NCI-H226 (cell line): ENCODE measurements around the gene MPV17L.
"Not testable (repeated sequence)": the region's sequence is repeated elsewhere in the genome, so short reads cannot be mapped to it uniquely, and the experiment has no call there.

Experiments used
- DNase-seq: peaks from one replicate; pipeline ENCODE4 v3.0.0-alpha.2; 2015

Gene MPV17L

DNA sequence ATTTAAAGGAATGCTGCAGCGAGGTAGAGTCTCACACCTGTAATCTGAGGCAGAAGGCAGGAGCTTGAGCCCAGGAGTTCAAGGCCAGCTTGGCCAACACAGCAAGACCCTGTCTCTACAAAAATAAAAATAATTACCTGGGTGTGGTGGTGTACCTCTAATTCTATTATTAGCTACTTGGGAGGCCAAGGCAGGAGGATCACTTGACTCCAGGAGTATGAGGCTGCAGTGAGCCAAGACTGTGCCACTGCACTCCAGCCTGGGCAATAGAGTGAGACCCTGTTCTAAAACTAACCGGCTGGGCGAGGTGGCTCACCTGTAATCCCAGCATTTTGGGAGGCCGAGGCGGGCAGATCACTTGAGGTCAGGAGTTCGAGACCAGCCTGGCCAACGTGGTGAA, 57.7 kb downstream of the MPV17L start:
- DNase-seq, result not testable (repeated sequence)

DNA sequence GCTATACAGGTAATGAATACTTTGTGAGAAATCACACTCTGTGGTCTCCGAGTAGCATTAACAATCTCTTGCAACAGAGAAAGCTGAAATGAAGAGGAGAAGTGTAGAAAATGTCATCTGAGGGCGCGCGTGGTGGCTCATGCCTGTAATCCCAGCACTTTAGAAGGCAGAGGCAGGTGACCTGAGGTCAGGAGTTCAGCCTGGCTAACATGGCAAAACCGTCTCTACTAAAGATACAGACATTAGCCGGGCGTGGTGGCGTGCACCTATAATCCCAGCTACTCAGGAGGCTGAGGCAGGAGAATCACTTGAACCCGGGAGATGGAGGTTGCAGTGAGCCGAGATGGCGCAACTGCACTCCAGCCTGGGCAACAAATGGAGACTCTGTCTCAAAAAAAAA, 59.4 kb downstream of the MPV17L start:
- DNase-seq, result not testable (repeated sequence)

DNA sequence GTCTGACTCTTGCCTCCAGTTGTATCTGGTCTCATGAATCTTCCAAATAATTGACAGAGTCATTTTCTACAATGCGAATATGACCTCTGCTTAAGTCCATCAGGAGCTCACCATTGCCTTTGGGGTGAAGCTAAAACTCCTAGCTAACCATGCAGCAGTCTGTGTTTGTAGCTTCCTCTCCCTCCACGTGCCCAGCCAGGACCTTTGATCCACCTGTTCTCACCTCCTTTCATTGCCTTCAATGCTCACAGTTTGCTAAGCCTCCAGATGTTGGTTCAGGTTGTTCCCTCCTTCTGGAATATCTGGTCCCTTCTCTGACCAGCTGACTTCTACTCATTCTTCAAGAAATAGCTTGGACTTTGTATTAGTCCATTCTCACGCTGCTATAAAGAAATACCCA, 61.8 kb downstream of the MPV17L start:
- no peak for DNase-seq

DNA sequence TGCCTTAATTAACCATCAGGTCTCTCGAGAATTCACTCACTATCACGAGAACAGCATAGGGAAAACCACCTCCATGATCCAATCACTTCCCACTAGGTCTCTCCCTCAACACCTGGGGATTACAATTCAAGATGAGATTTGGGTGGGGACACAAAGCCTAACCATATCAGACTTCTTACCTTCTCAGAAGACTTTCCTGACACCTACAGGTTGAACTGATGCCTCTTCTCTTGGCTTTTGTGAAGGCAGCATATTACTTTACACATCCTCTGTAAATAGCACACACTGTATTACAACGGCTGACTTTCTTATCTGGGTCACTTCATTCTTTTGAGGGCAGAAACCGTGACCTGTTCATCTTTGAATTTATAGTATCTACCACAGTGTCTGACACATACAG, 62.4 kb downstream of the MPV17L start:
- no peak for DNase-seq

DNA sequence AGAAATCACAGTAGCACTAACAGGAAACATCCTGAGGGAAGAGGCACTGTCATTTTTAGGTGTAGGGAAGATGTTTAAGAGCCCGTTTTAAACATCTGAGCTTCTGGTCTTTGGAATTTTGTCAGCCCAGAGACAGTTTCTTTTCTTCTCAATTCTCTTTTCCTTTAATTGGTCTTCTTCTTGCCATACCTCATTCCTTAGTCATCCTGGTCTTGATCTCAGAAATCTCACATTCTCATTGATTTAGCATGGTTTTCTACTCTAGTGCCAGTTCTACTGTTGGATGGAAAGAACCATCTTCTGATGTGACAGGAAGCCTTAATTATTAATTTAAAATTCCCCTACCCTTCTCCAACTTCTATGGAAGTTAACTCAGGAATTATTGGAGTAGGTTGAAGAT, 64.2 kb downstream of the MPV17L start:
- no peak for DNase-seq

DNA sequence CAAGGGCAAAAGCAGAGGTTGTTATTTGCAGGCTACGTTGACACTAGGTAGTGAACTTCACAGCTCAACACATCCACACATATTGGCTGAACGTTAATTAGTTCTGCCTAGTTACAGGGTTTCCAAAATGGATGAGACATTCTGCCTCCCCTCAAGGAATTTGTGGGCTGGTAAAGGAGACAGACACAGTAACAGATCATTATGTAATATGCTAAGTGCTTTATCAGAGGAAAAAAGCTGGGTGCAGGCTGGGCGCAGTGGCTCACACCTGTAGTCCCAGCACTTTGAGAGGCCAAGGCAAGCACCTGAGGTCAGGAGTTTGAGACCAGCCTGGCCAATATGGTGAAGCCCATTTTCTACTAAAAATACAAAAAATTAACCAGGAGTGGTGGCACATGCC, 65.0 kb downstream of the MPV17L start:
- no peak for DNase-seq

DNA sequence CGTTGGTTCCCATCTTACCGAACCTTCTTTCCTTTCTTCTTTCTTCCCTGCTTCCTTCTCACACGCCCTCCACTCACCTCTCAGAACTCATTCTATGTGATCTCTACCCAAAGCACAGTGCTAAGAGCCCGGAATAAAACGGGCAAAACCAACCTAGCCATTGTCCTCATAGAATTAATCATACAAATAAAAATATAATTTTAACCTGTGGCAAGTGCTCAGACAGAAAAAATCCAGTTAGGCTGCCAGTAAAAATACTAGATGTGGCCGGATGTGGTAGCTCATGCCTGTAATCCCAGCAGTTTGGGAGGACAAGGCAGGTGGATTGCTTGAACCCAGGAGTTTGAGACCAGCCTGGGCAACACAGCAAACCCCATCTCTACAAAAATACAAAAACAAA, 65.8 kb downstream of the MPV17L start:
- no peak for DNase-seq
